Activated naive CD8-positive, alpha-beta T cell treated with anti-CD3 and anti-CD28 coated beads, Interleukin-2, amount 50 U/mL, for 24 hours (primary cell): ENCODE results near the gene PSMB9.

Experiments used
- ATAC-seq: fragments of 150-1000 bp; cut with Tn5 transposase; one replicate; pipeline ENCODE4 v1.10.0; 2021
- DNase-seq: peaks from one replicate; pipeline ENCODE4 v3.0.0; 2021
- H3K27ac Mint-ChIP-seq: one replicate; pipeline ENCODE4 v1.8.0; 2021; ENCODE audit warnings: mild to moderate bottlenecking, mixed read lengths
- H3K27me3 Mint-ChIP-seq: one replicate; pipeline ENCODE4 v1.8.0; 2021; ENCODE audit warnings: mixed read lengths
- H3K36me3 Mint-ChIP-seq: one replicate; pipeline ENCODE4 v1.8.0; 2021; ENCODE audit warnings: low read depth, mixed read lengths
- H3K4me1 Mint-ChIP-seq: one replicate; pipeline ENCODE4 v1.8.0; 2021; ENCODE audit warnings: mixed read lengths
- H3K4me3 Mint-ChIP-seq: one replicate; pipeline ENCODE4 v1.8.0; 2021; ENCODE audit warnings: mild to moderate bottlenecking, moderate library complexity, mixed read lengths
- H3K9me3 Mint-ChIP-seq: one replicate; pipeline ENCODE4 v1.8.0; 2021; ENCODE audit warnings: mixed read lengths

The PSMB9 gene

GRCh38 chr6:32832535-32832934, 21.5 kb upstream of the PSMB9 start:
- no peak overlapping the region for H3K4me3 Mint-ChIP-seq
- peaks cover 88% of the 10 kb centered on the region for H3K36me3 Mint-ChIP-seq
- H3K27ac Mint-ChIP-seq, result peak overlapping the region; percentile 26
- H3K4me1 Mint-ChIP-seq, result peaks cover 72% of the 10 kb centered on the region
- H3K27me3 Mint-ChIP-seq, result no peaks in the 10 kb centered on the region
- H3K9me3 Mint-ChIP-seq, result peaks cover 4% of the 10 kb centered on the region
- no peak for ATAC-seq
- no peak for DNase-seq

DNA sequence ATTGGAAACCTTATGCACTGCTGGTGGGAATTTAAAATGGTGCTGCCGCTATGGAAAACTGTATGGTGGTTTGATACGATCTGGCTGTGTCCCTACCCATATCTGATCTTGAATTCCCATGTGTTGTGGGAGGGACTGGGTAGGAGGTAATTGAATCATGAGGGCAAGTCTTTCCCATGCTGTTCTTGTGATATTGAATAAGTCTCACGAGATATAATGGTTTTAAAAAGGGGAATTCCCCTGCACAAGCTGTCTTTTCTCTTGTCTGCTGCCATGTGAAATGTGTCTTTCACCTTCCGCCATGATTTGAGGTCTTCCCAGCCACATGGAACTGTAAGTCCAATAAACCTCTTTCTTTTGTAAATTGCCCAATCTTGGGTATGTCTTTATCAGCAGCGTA, 20.3 kb upstream of the PSMB9 start:
- Mint-ChIP-seq H3K27ac (peak overlapping the region; percentile 98), H3K4me1 (peaks cover 66% of the 10 kb centered on the region)
- no peak for ATAC-seq

GRCh38 chr6:32835167-32835893, 18.7 kb upstream of the PSMB9 start:
- ATAC-seq, result peak; percentile 6
- Mint-ChIP-seq H3K9me3 (peaks cover 4% of the 10 kb centered on the region), H3K36me3 (peaks cover 79% of the 10 kb centered on the region), H3K27ac (peak overlapping the region; percentile 98), H3K27me3 (no peaks in the 10 kb centered on the region), H3K4me1 (peaks cover 74% of the 10 kb centered on the region), H3K4me3 (peak overlapping the region; percentile 98)
- DNase-seq, result no peak

More for the DNA sequence above, 20.3 kb upstream of the PSMB9 start:
- no peaks in the 10 kb centered on the region for H3K27me3 Mint-ChIP-seq
- H3K9me3 Mint-ChIP-seq, result peaks cover 4% of the 10 kb centered on the region
- H3K4me3 Mint-ChIP-seq, result peak overlapping the region; percentile 98
- DNase-seq, result no peak
- peaks cover 83% of the 10 kb centered on the region for H3K36me3 Mint-ChIP-seq

GRCh38 chr6:32836873-32837272, 17.1 kb upstream of the PSMB9 start:
- DNase-seq (no peak), ATAC-seq (no peak)
- Mint-ChIP-seq H3K4me3 (peak overlapping the region; percentile 98), H3K9me3 (peaks cover 4% of the 10 kb centered on the region), H3K36me3 (peaks cover 80% of the 10 kb centered on the region), H3K27ac (peak overlapping the region; percentile 98), H3K27me3 (no peaks in the 10 kb centered on the region), H3K4me1 (peaks cover 82% of the 10 kb centered on the region)

GRCh38 chr6:32837651-32838113, 16.3 kb upstream of the PSMB9 start:
- ATAC-seq, result no peak
- Mint-ChIP-seq H3K27ac (peak overlapping the region; percentile 98), H3K27me3 (no peaks in the 10 kb centered on the region), H3K4me1 (peaks cover 86% of the 10 kb centered on the region), H3K9me3 (peaks cover 4% of the 10 kb centered on the region), H3K36me3 (peaks cover 79% of the 10 kb centered on the region), H3K4me3 (peak overlapping the region; percentile 98)
- DNase-seq, result no peak

DNA sequence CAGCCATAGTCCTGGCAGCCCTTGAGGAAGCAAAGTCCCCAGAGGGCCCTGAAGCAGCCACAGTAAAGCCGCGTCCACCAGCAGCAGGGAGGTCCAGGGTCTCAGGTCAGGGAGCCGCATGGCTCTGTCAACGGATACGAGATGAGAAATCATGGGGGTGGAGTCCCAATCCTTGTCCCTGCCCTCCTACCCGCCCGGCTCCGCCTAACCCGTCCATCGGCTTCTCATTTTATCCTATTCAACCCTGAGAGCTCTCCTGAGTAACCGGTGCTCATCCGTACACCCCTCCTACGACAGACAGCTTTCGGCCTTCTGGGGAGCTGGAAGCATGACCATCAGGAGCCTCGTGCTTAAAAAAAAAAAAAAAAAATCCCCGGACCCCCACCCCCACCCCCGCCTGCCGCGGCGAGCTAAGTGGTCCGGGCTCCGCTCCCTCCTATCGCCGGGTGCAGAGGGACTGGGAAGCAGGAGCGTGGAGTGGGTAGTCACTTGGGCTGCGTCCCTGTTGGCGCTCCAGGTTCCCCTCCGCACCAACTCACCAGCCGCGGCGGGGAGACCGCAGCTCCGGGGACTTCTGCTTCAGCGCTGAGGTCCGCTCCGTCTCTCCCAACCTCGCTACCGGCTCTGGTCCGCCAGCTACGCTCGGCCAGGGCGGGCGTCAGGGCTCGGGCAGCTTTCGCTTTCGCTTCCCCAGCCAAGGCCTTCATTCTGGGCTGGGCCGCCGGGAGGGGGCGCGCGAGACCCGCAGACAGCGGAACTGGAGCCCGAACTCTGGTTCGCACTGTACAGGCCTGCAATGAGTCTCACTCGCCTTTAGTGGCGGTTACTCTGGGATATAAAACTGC, 15.7 kb upstream of the PSMB9 start, which contains the start of gene TAP2:
Gene TAP2 (minus strand): TSS at position 626 of the 845 bp plus-strand sequence. CDS start 506 bp downstream, at position 120.
- Mint-ChIP-seq H3K27ac (peak within 1 kb of the TSS; percentile 98), H3K27me3 (no peaks in the 10 kb centered on the region), H3K4me3 (peak within 1 kb of the TSS; percentile 98), H3K9me3 (peaks cover 4% of the 10 kb centered on the region), H3K4me1 (peaks cover 81% of the 10 kb centered on the region), H3K36me3 (peaks cover 78% of the 10 kb centered on the region)
- ATAC-seq (peak; percentile 89), DNase-seq (peak; percentile 99)

DNA sequence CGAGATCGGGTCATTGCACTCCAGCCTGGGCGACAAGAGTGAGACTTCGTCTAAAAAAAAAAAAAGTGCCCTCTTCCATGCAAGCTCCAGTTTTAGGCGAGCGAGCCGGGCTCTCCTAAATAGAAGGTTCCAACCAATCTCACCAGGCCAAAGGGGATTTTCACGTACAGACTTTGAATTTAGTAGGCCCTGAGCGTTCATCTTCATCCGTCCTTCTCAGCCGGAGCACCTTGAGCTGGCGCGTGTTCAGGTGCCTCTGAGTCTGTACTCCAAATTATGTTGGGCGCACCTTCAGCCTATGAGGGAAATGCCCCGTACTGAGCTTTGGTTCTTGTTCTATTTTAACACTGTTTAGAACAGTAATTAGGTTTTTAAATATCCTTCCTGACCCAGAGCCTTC, 14.6 kb upstream of the PSMB9 start:
- ATAC-seq, result no peak
- H3K27ac Mint-ChIP-seq, result peak overlapping the region; percentile 98
- no peaks in the 10 kb centered on the region for H3K27me3 Mint-ChIP-seq
- no peak overlapping the region for H3K4me3 Mint-ChIP-seq
- H3K36me3 Mint-ChIP-seq, result peaks cover 70% of the 10 kb centered on the region
- DNase-seq, result no peak
- no peaks in the 10 kb centered on the region for H3K9me3 Mint-ChIP-seq
- H3K4me1 Mint-ChIP-seq, result peaks cover 71% of the 10 kb centered on the region

GRCh38 chr6:32840604-32841246, 13.3 kb upstream of the PSMB9 start:
- H3K9me3 Mint-ChIP-seq, result no peaks in the 10 kb centered on the region
- DNase-seq, result peak; percentile 40
- no peak for ATAC-seq
- H3K27me3 Mint-ChIP-seq, result no peaks in the 10 kb centered on the region
- peaks cover 64% of the 10 kb centered on the region for H3K4me1 Mint-ChIP-seq
- peak overlapping the region; percentile 98 for H3K27ac Mint-ChIP-seq
- H3K36me3 Mint-ChIP-seq, result peaks cover 68% of the 10 kb centered on the region
- H3K4me3 Mint-ChIP-seq, result peak overlapping the region; percentile 97

DNA sequence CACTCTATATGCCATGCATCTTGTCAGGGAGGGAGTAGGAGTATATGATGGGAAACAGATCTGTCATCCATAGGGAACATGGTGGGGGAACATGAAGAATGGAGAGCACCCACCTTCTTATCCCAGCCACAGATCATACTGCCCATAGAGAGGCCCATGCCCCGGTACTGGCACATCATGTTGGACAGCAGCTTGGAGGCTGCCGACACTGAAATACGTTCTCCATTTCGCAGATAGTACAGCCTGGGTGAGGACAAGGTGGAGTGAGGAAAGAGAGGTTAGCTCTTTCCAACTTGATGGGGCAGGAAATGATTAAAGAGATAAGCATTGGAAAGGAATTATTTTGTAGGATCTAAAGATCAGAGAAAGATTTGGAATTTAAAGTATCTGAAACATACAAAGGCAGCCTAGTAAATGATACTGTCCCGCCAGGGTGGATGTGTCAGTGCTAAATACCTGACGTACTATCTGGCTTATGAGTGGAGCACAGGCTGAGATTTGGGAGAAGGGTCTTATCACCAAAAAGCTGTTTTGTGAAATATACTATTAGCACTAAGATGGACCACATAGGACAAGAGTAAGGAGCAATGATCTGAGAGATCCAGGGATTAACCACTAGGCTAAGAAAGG, 11.9 kb upstream of the PSMB9 start:
- Mint-ChIP-seq H3K36me3 (peaks cover 68% of the 10 kb centered on the region), H3K4me3 (peak overlapping the region; percentile 97), H3K27me3 (no peaks in the 10 kb centered on the region), H3K4me1 (peaks cover 63% of the 10 kb centered on the region), H3K9me3 (no peaks in the 10 kb centered on the region), H3K27ac (peak overlapping the region; percentile 98)
- ATAC-seq, result no peak
- DNase-seq, result no peak

DNA sequence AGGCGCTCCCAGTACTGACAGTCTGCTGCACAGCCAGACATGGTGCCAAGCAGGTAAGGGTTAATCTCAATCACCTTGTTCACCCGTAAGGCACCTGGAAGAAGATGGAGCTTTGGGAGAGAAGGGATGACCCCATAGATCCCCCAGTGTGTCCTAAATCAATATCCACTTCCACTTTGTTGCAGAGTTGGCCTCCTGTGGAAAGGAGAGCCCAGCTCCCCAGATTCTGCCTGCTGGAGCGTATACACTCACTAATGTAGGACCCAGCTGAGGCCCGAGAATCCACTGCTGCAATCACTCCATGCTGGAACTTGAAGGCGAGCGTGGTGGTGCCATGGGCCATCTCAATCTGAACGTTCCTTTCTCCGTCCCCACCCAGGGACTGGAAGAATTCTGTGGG, 11.3 kb upstream of the PSMB9 start:
- Mint-ChIP-seq H3K27me3 (no peaks in the 10 kb centered on the region), H3K36me3 (peaks cover 69% of the 10 kb centered on the region), H3K9me3 (no peaks in the 10 kb centered on the region), H3K4me1 (peaks cover 64% of the 10 kb centered on the region), H3K27ac (peak overlapping the region; percentile 98), H3K4me3 (peak overlapping the region; percentile 97)
- DNase-seq, result no peak
- no peak for ATAC-seq

DNA sequence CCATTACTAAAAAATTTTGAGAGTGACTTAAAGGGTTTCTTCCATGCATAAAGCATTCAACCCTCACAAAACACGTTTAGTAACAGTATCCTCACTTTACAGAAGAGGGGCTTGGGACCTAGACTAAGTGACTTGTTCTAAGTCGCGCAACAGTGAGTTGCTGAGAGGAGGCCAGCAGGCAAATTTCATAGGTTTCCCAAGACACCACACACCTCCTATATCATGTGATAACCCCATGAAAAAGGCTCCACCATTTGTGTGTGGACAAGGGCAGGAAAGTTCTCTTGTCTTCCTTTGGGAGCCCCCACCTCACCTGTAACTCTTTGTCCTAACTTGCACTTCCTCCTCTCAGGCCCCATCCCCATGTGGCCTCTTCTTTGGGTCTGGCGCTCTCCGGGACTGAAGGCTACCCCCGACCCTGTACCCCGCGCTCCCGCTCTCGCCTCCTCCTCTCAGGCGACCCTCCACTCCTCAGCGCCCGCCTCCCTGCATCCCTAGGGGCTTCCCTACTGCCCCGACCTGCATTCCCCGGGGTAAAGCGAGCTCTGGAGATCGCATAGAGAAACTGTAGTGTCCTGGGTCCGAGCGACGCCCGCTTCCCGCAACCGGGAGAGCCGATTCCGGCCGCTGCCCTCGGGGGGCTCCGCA, 10.5 kb upstream of the PSMB9 start:
- no peaks in the 10 kb centered on the region for H3K9me3 Mint-ChIP-seq
- ATAC-seq (no peak), DNase-seq (no peak)
- peaks cover 72% of the 10 kb centered on the region for H3K4me1 Mint-ChIP-seq
- peak overlapping the region; percentile 98 for H3K27ac Mint-ChIP-seq
- peak overlapping the region; percentile 97 for H3K4me3 Mint-ChIP-seq
- H3K27me3 Mint-ChIP-seq, result no peaks in the 10 kb centered on the region
- H3K36me3 Mint-ChIP-seq, result peaks cover 76% of the 10 kb centered on the region

- Mint-ChIP-seq H3K4me1 (peaks cover 75% of the 10 kb centered on the region), H3K36me3 (peaks cover 84% of the 10 kb centered on the region), H3K27ac (peak within 1 kb of the TSS; percentile 98), H3K4me3 (peak within 1 kb of the TSS; percentile 97), H3K27me3 (no peaks in the 10 kb centered on the region), H3K9me3 (no peaks in the 10 kb centered on the region)
- peak; percentile 81 for ATAC-seq
- peak; percentile 97 for DNase-seq
These were observed 9.8 kb upstream of the PSMB9 start, which contains the start of gene PSMB8 for GRCh38 chr6:32843979-32844838. TSS of gene PSMB8 (minus strand) at chr6:32844047. CDS start at chr6:32843996, 51 bp downstream.

GRCh38 chr6:32844839-32845383, 9.1 kb upstream of the PSMB9 start:
- ATAC-seq (no peak), DNase-seq (no peak)
- Mint-ChIP-seq H3K27me3 (no peaks in the 10 kb centered on the region), H3K4me3 (peak overlapping the region; percentile 97), H3K9me3 (no peaks in the 10 kb centered on the region), H3K36me3 (peaks cover 85% of the 10 kb centered on the region), H3K27ac (peak overlapping the region; percentile 98), H3K4me1 (peaks cover 72% of the 10 kb centered on the region)
